ENCODE data around the gene EIF2S2. TPM values are rescaled to one million over a fixed set of nuclear protein-coding genes. Genes with fewer than 3 reads are reported as not detected.

EIF2S2 gene
- total and polyA plus RNA-seq, 4 donors: 30.8 to 37.9 (median 31.5) TPM

DNA sequence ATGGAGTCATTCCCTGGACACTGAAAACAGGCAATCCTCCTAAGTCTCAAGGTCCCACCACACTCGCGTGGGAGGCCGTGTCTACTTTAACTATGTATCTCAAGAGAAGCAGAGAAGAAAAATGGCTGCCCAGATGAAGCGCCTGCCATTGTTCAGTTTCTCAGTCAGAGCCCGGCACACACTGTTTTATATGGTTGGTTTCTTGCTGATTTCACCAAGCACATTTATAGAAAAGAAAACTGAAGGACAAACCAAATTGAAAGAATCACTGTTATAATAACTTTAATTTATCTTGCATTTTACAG, 22.9 kb downstream of the EIF2S2 start:
- Histone ChIP-seq H3K4me3 (ENCODE audit: low read depth in 1 of 3, low read length in 3 of 3) (no peak overlapping the region), H3K9me3 (ENCODE audit: control insufficient read depth in 4 of 4, low read length in 3 of 4) (no peaks in the 10 kb centered on the region), H3K4me1 (ENCODE audit: control insufficient read depth in 4 of 4, insufficient read depth in 4 of 4, low read length in 3 of 4) (no peaks in the 10 kb centered on the region), H3K27me3 (ENCODE audit: control insufficient read depth in 4 of 4, insufficient read depth in 4 of 4, low read length in 3 of 4) (no peaks in the 10 kb centered on the region), H3K36me3 (ENCODE audit: control insufficient read depth in 4 of 4, insufficient read depth in 3 of 4, low read depth in 1 of 4, low read length in 3 of 4) (peaks cover 12 to 60% (median 44%) of the 10 kb centered on the region in 4 donors), H3K9ac (ENCODE audit: low read depth in 1 of 2, low read length in 2 of 2) (no peak overlapping the region), H3K27ac (ENCODE audit: low read depth in 1 of 2, low read length in 2 of 2) (no peak overlapping the region)
- DNase-seq (ENCODE audit: low spot score): no peak
- TF ChIP-seq HNF4A (conservative IDR thresholded peaks at IDR 0.05): no peak
- no peak for TF ChIP-seq EGR1 (IDR thresholded peaks at IDR 0.05; ENCODE audit: low read depth in 2 of 2)
- no peak for TF ChIP-seq RXRA (IDR thresholded peaks at IDR 0.05)
- TF ChIP-seq, protein P1, sequence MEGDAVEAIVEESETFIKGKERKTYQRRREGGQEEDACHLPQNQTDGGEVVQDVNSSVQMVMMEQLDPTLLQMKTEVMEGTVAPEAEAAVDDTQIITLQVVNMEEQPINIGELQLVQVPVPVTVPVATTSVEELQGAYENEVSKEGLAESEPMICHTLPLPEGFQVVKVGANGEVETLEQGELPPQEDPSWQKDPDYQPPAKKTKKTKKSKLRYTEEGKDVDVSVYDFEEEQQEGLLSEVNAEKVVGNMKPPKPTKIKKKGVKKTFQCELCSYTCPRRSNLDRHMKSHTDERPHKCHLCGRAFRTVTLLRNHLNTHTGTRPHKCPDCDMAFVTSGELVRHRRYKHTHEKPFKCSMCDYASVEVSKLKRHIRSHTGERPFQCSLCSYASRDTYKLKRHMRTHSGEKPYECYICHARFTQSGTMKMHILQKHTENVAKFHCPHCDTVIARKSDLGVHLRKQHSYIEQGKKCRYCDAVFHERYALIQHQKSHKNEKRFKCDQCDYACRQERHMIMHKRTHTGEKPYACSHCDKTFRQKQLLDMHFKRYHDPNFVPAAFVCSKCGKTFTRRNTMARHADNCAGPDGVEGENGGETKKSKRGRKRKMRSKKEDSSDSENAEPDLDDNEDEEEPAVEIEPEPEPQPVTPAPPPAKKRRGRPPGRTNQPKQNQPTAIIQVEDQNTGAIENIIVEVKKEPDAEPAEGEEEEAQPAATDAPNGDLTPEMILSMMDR (IDR thresholded peaks at IDR 0.05; ENCODE audit: low read depth, low read length, missing input control): no peak
- TF ChIP-seq, protein P2, sequence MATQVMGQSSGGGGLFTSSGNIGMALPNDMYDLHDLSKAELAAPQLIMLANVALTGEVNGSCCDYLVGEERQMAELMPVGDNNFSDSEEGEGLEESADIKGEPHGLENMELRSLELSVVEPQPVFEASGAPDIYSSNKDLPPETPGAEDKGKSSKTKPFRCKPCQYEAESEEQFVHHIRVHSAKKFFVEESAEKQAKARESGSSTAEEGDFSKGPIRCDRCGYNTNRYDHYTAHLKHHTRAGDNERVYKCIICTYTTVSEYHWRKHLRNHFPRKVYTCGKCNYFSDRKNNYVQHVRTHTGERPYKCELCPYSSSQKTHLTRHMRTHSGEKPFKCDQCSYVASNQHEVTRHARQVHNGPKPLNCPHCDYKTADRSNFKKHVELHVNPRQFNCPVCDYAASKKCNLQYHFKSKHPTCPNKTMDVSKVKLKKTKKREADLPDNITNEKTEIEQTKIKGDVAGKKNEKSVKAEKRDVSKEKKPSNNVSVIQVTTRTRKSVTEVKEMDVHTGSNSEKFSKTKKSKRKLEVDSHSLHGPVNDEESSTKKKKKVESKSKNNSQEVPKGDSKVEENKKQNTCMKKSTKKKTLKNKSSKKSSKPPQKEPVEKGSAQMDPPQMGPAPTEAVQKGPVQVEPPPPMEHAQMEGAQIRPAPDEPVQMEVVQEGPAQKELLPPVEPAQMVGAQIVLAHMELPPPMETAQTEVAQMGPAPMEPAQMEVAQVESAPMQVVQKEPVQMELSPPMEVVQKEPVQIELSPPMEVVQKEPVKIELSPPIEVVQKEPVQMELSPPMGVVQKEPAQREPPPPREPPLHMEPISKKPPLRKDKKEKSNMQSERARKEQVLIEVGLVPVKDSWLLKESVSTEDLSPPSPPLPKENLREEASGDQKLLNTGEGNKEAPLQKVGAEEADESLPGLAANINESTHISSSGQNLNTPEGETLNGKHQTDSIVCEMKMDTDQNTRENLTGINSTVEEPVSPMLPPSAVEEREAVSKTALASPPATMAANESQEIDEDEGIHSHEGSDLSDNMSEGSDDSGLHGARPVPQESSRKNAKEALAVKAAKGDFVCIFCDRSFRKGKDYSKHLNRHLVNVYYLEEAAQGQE (IDR thresholded peaks at IDR 0.05): no peak
- TF ChIP-seq, protein P3, sequence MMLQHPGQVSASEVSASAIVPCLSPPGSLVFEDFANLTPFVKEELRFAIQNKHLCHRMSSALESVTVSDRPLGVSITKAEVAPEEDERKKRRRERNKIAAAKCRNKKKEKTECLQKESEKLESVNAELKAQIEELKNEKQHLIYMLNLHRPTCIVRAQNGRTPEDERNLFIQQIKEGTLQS (IDR thresholded peaks at IDR 0.05): no peak
- no peak for TF ChIP-seq RAD21 (IDR thresholded peaks at IDR 0.05)
- TF ChIP-seq, protein P4, sequence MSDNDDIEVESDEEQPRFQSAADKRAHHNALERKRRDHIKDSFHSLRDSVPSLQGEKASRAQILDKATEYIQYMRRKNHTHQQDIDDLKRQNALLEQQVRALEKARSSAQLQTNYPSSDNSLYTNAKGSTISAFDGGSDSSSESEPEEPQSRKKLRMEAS (IDR thresholded peaks at IDR 0.05): no peak
- TF ChIP-seq TAF1 (conservative IDR thresholded peaks at IDR 0.05): no peak
- no peak for TF ChIP-seq GABPA (IDR thresholded peaks at IDR 0.05 in 1 of 2, conservative IDR thresholded peaks at IDR 0.05 in 1 of 2)
- no peak for TF ChIP-seq NR2F2 (IDR thresholded peaks at IDR 0.05)
- TF ChIP-seq SP1 (IDR thresholded peaks at IDR 0.05): no peak
- 82% methylated on average over 5 of the region's 5 CpGs for WGBS

DNA sequence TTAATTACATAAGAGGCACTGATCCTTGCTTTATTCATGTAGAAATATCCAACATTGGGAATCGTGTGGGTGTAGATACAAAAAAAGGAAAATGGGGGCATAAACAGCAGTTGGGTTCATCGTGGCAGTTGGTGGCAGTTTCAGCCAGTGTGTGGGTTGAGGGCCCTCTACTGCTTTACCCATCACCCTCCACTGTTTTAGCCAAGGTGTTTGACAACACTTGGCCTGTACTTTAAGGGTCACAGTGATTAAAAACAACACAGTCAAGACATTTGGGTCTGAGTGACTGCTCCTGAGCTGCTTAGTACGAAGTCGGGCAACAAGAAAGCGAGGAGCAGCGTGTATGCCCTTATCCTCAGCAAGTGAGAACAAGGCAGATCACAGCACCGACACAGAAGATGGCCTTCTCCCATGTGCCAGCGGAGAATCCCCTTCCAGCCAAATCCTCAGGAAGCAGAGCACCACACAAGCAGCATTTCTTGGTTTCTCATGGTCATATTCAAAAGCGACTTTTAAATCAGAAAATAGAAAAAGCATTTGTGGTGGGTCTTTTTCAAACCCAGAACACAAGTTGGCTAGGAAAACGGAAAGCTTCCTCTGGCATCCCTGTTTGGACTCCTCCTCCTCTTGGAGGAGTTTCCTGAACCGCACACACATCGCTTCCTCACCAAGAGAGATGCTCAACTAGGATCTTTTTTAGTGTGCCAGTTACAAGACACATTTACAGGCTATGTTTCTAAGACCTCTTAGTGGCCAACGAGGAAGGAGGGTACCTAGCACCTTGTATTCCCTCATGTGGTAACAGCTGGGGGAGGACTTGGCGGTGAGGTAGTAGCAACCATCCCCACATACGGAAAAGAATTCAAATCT, 23.5 kb downstream of the EIF2S2 start:
- Histone ChIP-seq H3K4me3 (ENCODE audit: low read depth in 1 of 3, low read length in 3 of 3) (no peak overlapping the region), H3K27me3 (ENCODE audit: control insufficient read depth in 4 of 4, insufficient read depth in 4 of 4, low read length in 3 of 4) (no peaks in the 10 kb centered on the region), H3K9ac (ENCODE audit: low read depth in 1 of 2, low read length in 2 of 2) (no peak overlapping the region), H3K36me3 (ENCODE audit: control insufficient read depth in 4 of 4, insufficient read depth in 3 of 4, low read depth in 1 of 4, low read length in 3 of 4) (peaks cover 12 to 56% (median 39%) of the 10 kb centered on the region in 4 donors), H3K27ac (ENCODE audit: low read depth in 1 of 2, low read length in 2 of 2) (no peak overlapping the region), H3K4me1 (ENCODE audit: control insufficient read depth in 4 of 4, insufficient read depth in 4 of 4, low read length in 3 of 4) (no peaks in the 10 kb centered on the region), H3K9me3 (ENCODE audit: control insufficient read depth in 4 of 4, low read length in 3 of 4) (no peaks in the 10 kb centered on the region)
- WGBS: 91% methylated on average over 15 of the region's 15 CpGs
- no peak for DNase-seq (ENCODE audit: low spot score)
- no peak for TF ChIP-seq NR2F2 (IDR thresholded peaks at IDR 0.05)
- TF ChIP-seq FOXA2 (IDR thresholded peaks at IDR 0.05): no peak
- TF ChIP-seq, protein P2 (IDR thresholded peaks at IDR 0.05): no peak
- no peak for TF ChIP-seq HNF4G (IDR thresholded peaks at IDR 0.05)
- TF ChIP-seq, protein P3 (IDR thresholded peaks at IDR 0.05): no peak
- no peak for TF ChIP-seq YY1 (IDR thresholded peaks at IDR 0.05)
- no peak for TF ChIP-seq EGR1 (IDR thresholded peaks at IDR 0.05; ENCODE audit: low read depth in 2 of 2)
- no peak for TF ChIP-seq TAF1 (conservative IDR thresholded peaks at IDR 0.05)
- no peak for TF ChIP-seq RAD21 (IDR thresholded peaks at IDR 0.05)
- TF ChIP-seq, protein P5, sequence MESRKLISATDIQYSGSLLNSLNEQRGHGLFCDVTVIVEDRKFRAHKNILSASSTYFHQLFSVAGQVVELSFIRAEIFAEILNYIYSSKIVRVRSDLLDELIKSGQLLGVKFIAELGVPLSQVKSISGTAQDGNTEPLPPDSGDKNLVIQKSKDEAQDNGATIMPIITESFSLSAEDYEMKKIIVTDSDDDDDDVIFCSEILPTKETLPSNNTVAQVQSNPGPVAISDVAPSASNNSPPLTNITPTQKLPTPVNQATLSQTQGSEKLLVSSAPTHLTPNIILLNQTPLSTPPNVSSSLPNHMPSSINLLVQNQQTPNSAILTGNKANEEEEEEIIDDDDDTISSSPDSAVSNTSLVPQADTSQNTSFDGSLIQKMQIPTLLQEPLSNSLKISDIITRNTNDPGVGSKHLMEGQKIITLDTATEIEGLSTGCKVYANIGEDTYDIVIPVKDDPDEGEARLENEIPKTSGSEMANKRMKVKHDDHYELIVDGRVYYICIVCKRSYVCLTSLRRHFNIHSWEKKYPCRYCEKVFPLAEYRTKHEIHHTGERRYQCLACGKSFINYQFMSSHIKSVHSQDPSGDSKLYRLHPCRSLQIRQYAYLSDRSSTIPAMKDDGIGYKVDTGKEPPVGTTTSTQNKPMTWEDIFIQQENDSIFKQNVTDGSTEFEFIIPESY (IDR thresholded peaks at IDR 0.05): no peak

All from liver (tissue), 9 donors.